ENCODE measurements around the gene FBXW9.

GRCh38 chr19:12695096-12695495 is 1.3 kb downstream of the FBXW9 start:
- TF ChIP-seq POLR2AphosphoS5 (IDR thresholded peaks at IDR 0.05) = no peak
- TF ChIP-seq CTCF (IDR thresholded peaks at IDR 0.05 in 8 of 11, conservative IDR thresholded peaks at IDR 0.05 in 3 of 11) = no peak
